ENCODE results near the gene NRG3.

- TF ChIP-seq CTCF (IDR thresholded peaks at IDR 0.05; ENCODE audit: insufficient read depth, low read length) (no peak), GABPA (IDR thresholded peaks at IDR 0.05; ENCODE audit: low read depth) (no peak), POLR2AphosphoS5 (IDR thresholded peaks at IDR 0.05; ENCODE audit: low read depth) (no peak), SPI1 (IDR thresholded peaks at IDR 0.05; ENCODE audit: borderline replicate concordance, low read depth) (no peak), REST (IDR thresholded peaks at IDR 0.05; ENCODE audit: insufficient replicate concordance, low read depth) (no peak)
These were observed 1075.0 kb downstream of the NRG3 start for GRCh38 chr10:82949816-82950575.
